Activated CD4-positive, alpha-beta T cell treated with anti-CD3 and anti-CD28 coated beads for 1 hour (primary cell): ENCODE results near the gene ZC3H18.

Experiments
- DNase-seq: peaks from one replicate; pipeline ENCODE4 v3.0.0-alpha.2; 2020

Gene ZC3H18

GRCh38 chr16:88627531-88628411, 57.6 kb downstream of the ZC3H18 start:
- DNase-seq: no peak

GRCh38 chr16:88628512-88628974, 58.3 kb downstream of the ZC3H18 start:
- no peak for DNase-seq

- no peak for DNase-seq
Observed at GRCh38 chr16:88629835-88630234, 59.6 kb downstream of the ZC3H18 start.

- no peak for DNase-seq
Observed at GRCh38 chr16:88630433-88630832, 60.2 kb downstream of the ZC3H18 start.

DNA sequence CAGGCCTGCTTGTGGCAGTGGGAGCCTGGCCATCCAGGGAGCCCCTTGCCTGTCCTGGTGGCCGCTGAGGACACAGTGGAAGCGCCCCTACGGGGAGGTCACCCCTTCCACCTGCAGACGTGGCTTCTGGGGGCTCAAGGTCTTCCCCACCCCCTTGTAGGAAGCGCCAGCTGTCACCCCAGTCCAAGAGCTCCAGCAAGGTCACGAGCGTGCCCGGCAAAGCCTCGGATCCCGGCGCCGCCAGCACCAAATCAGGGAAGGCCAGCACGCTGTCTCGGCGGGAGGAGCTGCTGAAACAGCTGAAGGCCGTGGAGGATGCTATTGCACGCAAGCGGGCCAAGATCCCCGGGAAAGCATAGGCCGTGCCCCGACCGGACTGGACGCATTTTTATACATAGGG, 60.7 kb downstream of the ZC3H18 start:
- no peak for DNase-seq

- DNase-seq: no peak
Observed at GRCh38 chr16:88631384-88631783, 61.2 kb downstream of the ZC3H18 start.

GRCh38 chr16:88631920-88632586, 61.9 kb downstream of the ZC3H18 start:
- DNase-seq: no peak

GRCh38 chr16:88632587-88632930, 62.4 kb downstream of the ZC3H18 start:
- no peak for DNase-seq

DNA sequence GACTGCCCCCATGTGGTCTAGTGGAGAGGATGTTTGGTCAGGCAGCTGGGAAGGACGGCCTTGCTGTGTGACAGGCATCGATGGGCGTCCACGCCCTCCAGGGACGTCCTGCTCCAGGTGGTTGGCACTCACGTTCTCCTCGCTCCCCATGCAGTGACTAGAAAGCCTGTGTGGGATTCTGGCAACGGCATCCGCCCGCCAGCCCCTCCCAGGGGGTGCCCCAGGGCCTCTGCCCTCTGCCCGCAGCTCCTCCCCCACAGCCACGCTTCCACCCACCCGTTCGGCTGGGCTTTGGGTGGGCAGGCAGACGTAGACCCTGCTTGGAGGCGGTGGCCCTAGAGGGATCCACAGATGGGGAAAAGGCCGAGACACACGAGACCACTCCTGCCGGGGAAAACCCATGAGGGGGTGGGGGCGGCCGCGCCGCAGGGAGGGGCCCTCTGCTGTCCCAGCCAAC, 63.5 kb downstream of the ZC3H18 start:
- DNase-seq: no peak

DNA sequence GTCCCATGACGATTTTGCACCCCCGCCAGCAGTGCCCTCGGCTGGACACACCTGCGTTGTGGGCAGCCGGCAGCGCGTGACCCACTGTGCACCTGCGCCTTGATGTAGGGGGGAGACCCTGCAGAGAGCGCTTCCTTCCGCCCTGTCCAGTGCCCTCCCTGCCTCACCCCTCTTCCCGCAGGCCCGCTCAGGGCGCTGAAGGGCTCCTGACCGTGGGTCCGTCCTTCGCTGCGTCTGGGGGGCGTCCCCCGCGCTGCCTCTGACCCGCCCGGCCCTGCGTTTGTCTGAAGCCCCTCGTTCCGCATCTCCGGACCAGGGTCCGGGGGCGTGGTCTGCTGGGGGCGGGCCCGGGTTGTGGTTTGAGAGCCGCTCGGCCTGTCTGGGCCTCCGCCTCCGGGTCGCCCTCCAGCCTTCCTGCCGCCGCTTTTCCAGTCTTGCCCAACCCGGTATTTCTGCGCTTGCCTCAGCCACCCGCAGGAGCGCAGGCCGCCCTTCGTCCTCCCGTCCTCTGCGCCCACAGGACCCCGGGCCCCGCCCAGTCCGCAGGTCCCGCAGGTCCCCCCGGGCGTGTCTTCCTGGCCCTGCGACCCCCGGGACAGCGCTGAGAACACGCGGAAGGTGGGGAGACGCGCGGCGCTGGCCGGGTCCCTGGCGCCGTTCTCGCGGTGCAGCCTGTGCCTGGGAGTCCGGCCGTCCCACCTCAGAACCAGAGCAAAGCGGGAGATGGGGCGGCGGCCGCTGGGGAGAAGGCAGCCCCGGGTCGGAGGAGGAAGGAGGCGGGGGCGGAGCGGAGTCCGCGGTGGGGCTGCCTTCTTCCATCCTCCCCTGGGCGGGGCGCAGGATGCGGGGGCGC, 64.2 kb downstream of the ZC3H18 start:
- no peak for DNase-seq

DNA sequence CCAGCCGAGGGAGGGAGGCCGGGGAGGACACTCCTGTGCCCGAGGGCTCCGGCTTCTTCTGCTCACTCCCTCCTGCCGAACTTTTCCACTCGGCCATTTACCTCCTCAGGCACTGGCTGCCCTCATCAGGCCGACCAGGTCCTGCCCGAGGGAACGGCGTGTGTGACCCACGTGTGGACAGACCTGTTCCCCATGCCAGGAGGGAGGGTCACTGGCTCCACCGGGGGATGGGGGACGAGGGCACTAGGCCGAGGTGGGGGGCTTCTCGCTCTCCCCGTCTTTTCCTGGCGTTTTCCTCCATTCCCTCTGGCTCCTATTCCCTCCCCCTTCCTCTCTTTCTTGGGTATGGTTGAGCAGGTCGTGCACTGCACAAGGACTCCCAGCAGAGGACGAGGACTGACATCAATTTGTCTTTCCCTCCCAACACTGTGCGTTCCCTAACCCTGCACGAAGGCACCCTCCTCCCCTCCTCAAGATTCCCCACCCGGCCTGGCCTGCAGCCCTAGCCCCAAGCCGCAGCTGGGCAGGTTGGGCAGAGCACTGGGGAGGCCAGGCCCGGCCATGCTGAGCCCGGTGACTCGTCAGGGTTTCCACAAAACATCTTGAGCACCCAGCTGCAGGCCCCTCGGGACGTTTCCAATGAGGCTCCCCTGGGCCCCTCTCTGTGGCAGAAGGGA, 64.9 kb downstream of the ZC3H18 start:
- DNase-seq: no peak

GRCh38 chr16:88635671-88636319, 65.6 kb downstream of the ZC3H18 start:
- DNase-seq: no peak

GRCh38 chr16:88636488-88637265, 66.5 kb downstream of the ZC3H18 start:
- DNase-seq: no peak

- DNase-seq: no peak
Observed at GRCh38 chr16:88638323-88639230, 68.4 kb downstream of the ZC3H18 start, which contains the start of gene IL17C. Gene IL17C, plus strand, starts transcription at chr16:88638572. Its CDS starts 70 bp downstream, at chr16:88638642.

GRCh38 chr16:88639231-88640038, 69.2 kb downstream of the ZC3H18 start:
- no peak for DNase-seq

DNA sequence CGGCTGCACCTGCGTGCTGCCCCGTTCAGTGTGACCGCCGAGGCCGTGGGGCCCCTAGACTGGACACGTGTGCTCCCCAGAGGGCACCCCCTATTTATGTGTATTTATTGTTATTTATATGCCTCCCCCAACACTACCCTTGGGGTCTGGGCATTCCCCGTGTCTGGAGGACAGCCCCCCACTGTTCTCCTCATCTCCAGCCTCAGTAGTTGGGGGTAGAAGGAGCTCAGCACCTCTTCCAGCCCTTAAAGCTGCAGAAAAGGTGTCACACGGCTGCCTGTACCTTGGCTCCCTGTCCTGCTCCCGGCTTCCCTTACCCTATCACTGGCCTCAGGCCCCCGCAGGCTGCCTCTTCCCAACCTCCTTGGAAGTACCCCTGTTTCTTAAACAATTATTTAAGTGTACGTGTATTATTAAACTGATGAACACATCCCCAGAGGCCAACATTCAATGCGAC, 69.9 kb downstream of the ZC3H18 start:
- DNase-seq: no peak

DNA sequence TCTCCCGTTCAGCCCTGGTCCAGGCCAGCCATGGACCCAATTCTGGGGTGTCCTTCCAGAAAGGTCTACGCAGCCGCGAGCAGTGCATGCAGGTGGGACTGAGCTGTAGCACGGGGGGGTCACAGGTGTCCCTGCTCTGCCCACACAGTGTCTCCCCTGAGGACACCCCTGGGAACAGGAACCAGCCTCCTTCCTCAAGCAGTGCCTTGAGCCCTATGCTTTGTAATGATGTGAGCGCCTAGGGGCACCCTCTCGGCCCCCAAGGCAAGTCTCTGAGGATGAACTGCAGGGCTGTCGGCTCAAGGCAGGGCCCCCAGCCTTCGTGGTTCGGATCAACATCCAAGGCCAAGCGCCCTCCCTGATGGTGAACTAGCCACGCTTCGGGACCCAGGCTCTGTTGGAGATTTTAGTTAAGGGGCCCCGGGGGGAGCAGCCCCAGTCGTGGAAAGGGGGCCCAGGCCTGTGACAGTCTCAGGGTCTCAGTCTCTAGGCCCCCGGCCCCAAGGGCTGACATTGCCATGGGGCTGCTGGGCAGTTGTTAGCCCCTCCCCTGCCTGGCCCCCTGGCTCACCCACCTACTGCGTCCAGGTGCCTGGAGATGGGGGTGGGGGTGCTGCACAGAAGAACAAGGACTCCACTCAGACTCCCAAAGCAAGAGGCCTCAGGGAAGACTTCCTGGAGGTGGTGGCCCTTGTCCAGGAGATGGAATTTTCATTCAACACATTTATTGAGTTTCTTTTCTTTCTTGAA, 70.5 kb downstream of the ZC3H18 start:
- no peak for DNase-seq
